Testis (tissue), 3 donors: Measurements from ENCODE around the gene DNAJB6. TPM values are rescaled to one million over a fixed set of nuclear protein-coding genes. Genes with fewer than 3 reads are reported as not detected.

ENCODE experiments used
- DNase-seq: peaks from one replicate; pipeline ENCODE4 v3.0.0-alpha.2; 2019
- H3K27ac ChIP-seq, 2 donors: fragments of 200-600 bp; sonication (generic); one replicate each; pipeline ENCODE4 v1.5.1; 2019
- H3K27me3 ChIP-seq: fragments of 200-600 bp; sonication (generic); one replicate; pipeline ENCODE4 v1.5.1; 2019
- H3K36me3 ChIP-seq: fragments of 200-600 bp; sonication (generic); one replicate; pipeline ENCODE4 v1.5.1; 2017; ENCODE audit warnings: low read depth; ENCODE audit errors: missing control alignments
- H3K4me1 ChIP-seq: fragments of 200-600 bp; sonication (generic); one replicate; pipeline ENCODE4 v1.5.1; 2019
- H3K4me3 ChIP-seq, 2 donors: fragments of 200-600 bp; sonication (generic); one replicate each; pipeline ENCODE4 v1.5.1; 2017 to 2019
- H3K9me3 ChIP-seq: fragments of 200-600 bp; sonication (generic); one replicate; pipeline ENCODE4 v1.5.1; 2017
- CTCF ChIP-seq, 3 experiments: fragments of 450-650 bp in 2 of 3; fragments of 200-600 bp in 1 of 3; sonication (generic) in 1 of 3; IDR thresholded peaks; one replicate each; pipeline ENCODE4 v1.5.1; 2016 to 2019; ENCODE audit warnings: antibody characterized with exemption in 3 of 3, mild to moderate bottlenecking in 2 of 3, moderate library complexity in 1 of 3
- POLR2A ChIP-seq: fragments of 450-650 bp; IDR thresholded peaks from one replicate; pipeline ENCODE4 v1.6.1; 2017; ENCODE audit warnings: antibody characterized with exemption, mild to moderate bottlenecking, moderate library complexity
- WGBS, 2 donors: methylation state at CpG; one replicate each; pipeline ENCODE4 v1.1.5; 2018; 5-methylcytosine and 5-hydroxymethylcytosine counted together
- intact Hi-C: fragments of 100-400 bp; cut with DNase I; formaldehyde crosslinking; loops from one replicate; pipeline ENCODE4 v1.15.1; 2023; ENCODE audit warnings: low total_unique reads
- polyA plus RNA-seq: library from polyadenylated mRNA; stranded (reverse); fragments of 350-450 nt; fragmentation: Illumina TruSeq; extraction: RNeasy Lipid Tissue Mini Kit (QIAGEN cat#74804); gene quantifications from one replicate; pipeline ENCODE4 v1.2.3, GENCODE V29; 2014; ENCODE audit warnings: low read depth, low replicate concordance; ENCODE audit not compliant: insufficient read depth
- total RNA-seq, 2 donors: library from RNA; depleted of rRNA; stranded (reverse); fragments of >200 nt; gene quantifications; one replicate each; pipeline ENCODE4 v1.2.3, GENCODE V29; 2016

DNAJB6 gene
- total and polyA plus RNA-seq, 3 donors from 2014 or later, result 154 to 262 (median 172) TPM

GRCh38 chr7:157463245-157463644 is 126.4 kb downstream of the DNAJB6 start:
- H3K4me1 ChIP-seq, result no peaks in the 10 kb centered on the region
- no peak for DNase-seq
- no peaks in the 10 kb centered on the region for H3K36me3 ChIP-seq
- H3K9me3 ChIP-seq, result no peaks in the 10 kb centered on the region
- intact Hi-C loops, result no loop called here
- 81 to 90% methylated on average over 12 of the region's 12 CpGs for WGBS, 2 donors
- TF ChIP-seq POLR2A (no peak), CTCF (IDR thresholded peaks at IDR 0.05) (no peak)
- H3K27me3 ChIP-seq, result no peaks in the 10 kb centered on the region
- H3K27ac ChIP-seq, result no peak overlapping the region
- H3K4me3 ChIP-seq, result no peak overlapping the region

GRCh38 chr7:157464111-157464970 is 127.5 kb downstream of the DNAJB6 start:
- Histone ChIP-seq H3K27me3 (no peaks in the 10 kb centered on the region), H3K4me3 (no peak overlapping the region), H3K27ac (no peak overlapping the region), H3K4me1 (no peaks in the 10 kb centered on the region), H3K9me3 (no peaks in the 10 kb centered on the region), H3K36me3 (no peaks in the 10 kb centered on the region)
- intact Hi-C loops, result no loop called here
- TF ChIP-seq CTCF (IDR thresholded peaks at IDR 0.05), result no peak
- no peak for TF ChIP-seq POLR2A
- 63 to 73% methylated on average over 13 to 15 of the region's 15 CpGs for WGBS, 2 donors
- no peak for DNase-seq

GRCh38 chr7:157464971-157465886 is 128.4 kb downstream of the DNAJB6 start:
- DNase-seq, result no peak
- H3K36me3 ChIP-seq, result no peaks in the 10 kb centered on the region

More at GRCh38 chr7:157464971-157465886, 128.4 kb downstream of the DNAJB6 start:
- no peaks in the 10 kb centered on the region for H3K27me3 ChIP-seq
- H3K4me3 ChIP-seq, result no peak overlapping the region
- H3K9me3 ChIP-seq, result no peaks in the 10 kb centered on the region
- no peaks in the 10 kb centered on the region for H3K4me1 ChIP-seq
- H3K27ac ChIP-seq, result no peak overlapping the region
- WGBS, 2 donors, result 33 to 43% methylated on average over 15 to 30 of the region's 30 CpGs
- TF ChIP-seq CTCF (IDR thresholded peaks at IDR 0.05) (no peak), POLR2A (no peak)
- intact Hi-C loops, result no loop called here
